Activated naive CD8-positive, alpha-beta T cell (primary cell): Measurements from ENCODE around the gene UNC13A.

Experiments used
- H3K27ac Mint-ChIP-seq: one replicate; pipeline ENCODE4 v1.8.0; 2021; ENCODE audit warnings: mixed read lengths
- H3K27me3 Mint-ChIP-seq: one replicate; pipeline ENCODE4 v1.8.0; 2021; ENCODE audit warnings: mixed read lengths
- H3K36me3 Mint-ChIP-seq: one replicate; pipeline ENCODE4 v1.8.0; 2021; ENCODE audit warnings: mixed read lengths
- H3K4me1 Mint-ChIP-seq: one replicate; pipeline ENCODE4 v1.8.0; 2021; ENCODE audit warnings: low read depth, mixed read lengths
- H3K4me3 Mint-ChIP-seq: one replicate; pipeline ENCODE4 v1.8.0; 2021; ENCODE audit warnings: mild to moderate bottlenecking, mixed read lengths
- H3K9me3 Mint-ChIP-seq: one replicate; pipeline ENCODE4 v1.8.0; 2021; ENCODE audit warnings: low read depth, mixed read lengths

The UNC13A gene

DNA sequence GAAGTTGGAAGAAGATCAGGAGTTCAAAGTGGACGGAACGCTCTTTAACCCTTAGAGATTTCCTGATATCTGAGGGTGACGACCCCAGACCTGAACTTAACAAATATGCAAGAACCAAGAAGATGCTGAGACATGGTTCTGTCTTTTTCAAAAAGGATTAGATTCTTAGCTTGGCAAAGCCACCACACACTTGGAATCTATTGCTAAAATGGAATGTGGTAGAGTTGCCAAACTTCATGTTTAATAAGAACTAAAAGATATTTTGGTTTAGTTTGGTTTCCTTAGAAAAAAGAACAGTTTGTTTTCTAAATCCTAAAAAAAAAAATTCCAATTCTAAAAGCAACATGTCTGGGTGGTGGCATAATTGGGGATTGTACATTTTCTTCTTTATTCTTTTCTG lies 29.5 kb downstream of the UNC13A start:
- Mint-ChIP-seq H3K4me3 (no peak overlapping the region), H3K27me3 (no peaks in the 10 kb centered on the region), H3K9me3 (no peaks in the 10 kb centered on the region), H3K36me3 (no peaks in the 10 kb centered on the region), H3K27ac (no peak overlapping the region), H3K4me1 (no peaks in the 10 kb centered on the region)

DNA sequence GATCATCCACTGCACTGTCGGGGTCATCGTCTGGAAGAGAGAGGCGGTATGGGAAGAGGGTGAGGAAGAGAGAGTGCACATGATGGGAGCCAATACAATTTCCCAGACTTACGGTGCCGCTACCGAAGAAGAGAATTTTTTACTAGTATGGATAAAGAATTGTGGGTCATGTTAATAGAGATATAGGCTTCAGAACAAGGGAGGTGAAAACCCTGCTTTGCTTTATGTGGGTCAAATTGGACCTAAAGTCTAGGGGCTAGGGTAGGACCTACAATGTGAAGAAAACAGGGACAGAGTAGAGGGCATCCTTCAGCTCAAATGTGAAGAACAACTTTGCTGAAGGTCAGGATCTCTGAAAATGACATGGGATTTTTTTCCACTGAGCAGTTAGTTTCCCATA lies 29.9 kb downstream of the UNC13A start:
- no peaks in the 10 kb centered on the region for H3K9me3 Mint-ChIP-seq
- no peaks in the 10 kb centered on the region for H3K4me1 Mint-ChIP-seq

DNA sequence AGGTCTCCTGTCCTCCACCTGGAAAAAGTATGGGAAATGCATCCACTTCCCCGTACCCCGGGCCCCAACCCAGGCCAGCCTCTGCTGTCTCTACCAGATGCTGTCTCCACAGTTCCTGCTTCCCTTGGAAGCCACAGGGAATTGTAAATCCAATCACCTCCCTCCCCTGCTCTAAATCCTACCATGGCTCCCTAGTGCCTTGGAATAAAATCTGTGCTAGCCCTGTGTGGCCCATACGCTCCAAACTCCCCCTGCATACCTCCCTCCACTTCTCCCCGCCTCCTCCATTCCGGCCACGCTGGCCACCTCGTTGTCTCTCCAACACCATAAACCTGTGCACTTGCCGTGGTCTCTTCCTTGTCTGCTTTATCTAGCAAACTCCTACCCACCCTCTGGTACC lies 31.2 kb downstream of the UNC13A start:
- Mint-ChIP-seq H3K4me3 (no peak overlapping the region), H3K36me3 (no peaks in the 10 kb centered on the region), H3K4me1 (no peaks in the 10 kb centered on the region), H3K27ac (no peak overlapping the region), H3K9me3 (no peaks in the 10 kb centered on the region), H3K27me3 (no peaks in the 10 kb centered on the region)

More for the DNA sequence above, 29.9 kb downstream of the UNC13A start:
- H3K27ac Mint-ChIP-seq: no peak overlapping the region
- H3K27me3 Mint-ChIP-seq: no peaks in the 10 kb centered on the region
- no peaks in the 10 kb centered on the region for H3K36me3 Mint-ChIP-seq
- H3K4me3 Mint-ChIP-seq: no peak overlapping the region

DNA sequence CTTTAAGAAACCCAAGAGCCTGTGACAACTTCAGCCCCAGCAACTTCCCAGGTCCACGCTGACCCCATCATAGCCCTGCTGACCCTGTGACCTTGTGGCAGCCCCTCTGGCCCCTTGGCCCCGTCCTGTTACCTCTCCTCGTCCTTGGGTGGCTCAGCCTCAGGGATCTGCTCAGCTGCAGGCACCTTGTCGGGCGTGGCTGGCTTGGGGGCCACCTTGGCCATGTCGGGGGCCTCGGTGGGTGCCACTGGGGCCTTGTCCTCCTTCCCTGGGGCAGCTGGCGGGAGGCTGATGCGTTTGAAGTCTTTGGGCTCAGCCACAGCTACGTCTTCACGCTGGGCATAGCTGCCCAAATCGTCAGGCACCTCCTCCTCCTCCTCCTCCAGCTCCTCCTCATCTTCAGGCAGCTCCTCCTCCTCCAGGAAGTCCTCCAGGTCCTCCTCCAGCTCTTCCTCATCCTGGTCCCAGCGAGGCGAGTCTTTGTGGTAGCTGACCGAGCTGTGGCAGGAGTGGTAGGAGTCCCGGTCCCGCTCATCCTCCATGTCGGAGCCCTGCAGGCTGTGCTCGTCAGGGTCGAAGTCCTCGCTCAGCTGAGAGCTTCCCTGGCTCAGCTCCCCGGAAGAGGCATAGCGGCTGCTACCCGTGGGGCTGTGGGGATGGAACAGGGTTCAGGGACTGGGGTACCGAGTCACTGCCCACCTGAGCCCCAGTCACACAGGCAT lies 32.2 kb downstream of the UNC13A start:
- H3K4me3 Mint-ChIP-seq: no peak overlapping the region
- H3K27me3 Mint-ChIP-seq: no peaks in the 10 kb centered on the region
- H3K36me3 Mint-ChIP-seq: no peaks in the 10 kb centered on the region
- H3K4me1 Mint-ChIP-seq: no peaks in the 10 kb centered on the region
- no peak overlapping the region for H3K27ac Mint-ChIP-seq
- no peaks in the 10 kb centered on the region for H3K9me3 Mint-ChIP-seq

- no peaks in the 10 kb centered on the region for H3K27me3 Mint-ChIP-seq
- no peak overlapping the region for H3K27ac Mint-ChIP-seq
Measured at GRCh38 chr19:17654993-17655392, 33.2 kb downstream of the UNC13A start.

GRCh38 chr19:17652627-17653026 lies 35.5 kb downstream of the UNC13A start:
- Mint-ChIP-seq H3K9me3 (no peaks in the 10 kb centered on the region), H3K4me1 (no peaks in the 10 kb centered on the region), H3K27me3 (no peaks in the 10 kb centered on the region), H3K27ac (no peak overlapping the region), H3K4me3 (no peak overlapping the region), H3K36me3 (no peaks in the 10 kb centered on the region)

More at GRCh38 chr19:17654993-17655392, 33.2 kb downstream of the UNC13A start:
- no peaks in the 10 kb centered on the region for H3K4me1 Mint-ChIP-seq
- H3K36me3 Mint-ChIP-seq: no peaks in the 10 kb centered on the region
- H3K9me3 Mint-ChIP-seq: no peaks in the 10 kb centered on the region
- no peak overlapping the region for H3K4me3 Mint-ChIP-seq

DNA sequence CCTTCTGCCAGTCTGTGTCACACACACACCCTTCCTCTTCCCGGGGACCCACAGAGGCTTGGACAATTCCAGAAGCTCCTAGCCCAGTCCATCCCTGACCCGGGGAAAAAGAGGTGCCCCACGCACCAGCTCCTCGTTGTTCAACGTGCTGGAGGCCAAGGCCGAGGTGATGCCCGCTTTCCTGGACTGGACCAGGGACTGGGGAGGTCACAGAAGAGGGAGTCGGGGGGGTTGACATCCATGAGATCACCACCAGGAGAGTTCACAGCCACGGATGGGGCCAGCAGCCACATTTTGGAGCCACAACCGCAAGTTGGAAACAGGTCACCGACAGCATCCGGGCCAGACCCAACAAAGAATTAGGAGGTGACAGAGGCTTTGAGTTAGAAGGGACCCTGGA lies 39.4 kb downstream of the UNC13A start:
- H3K27me3 Mint-ChIP-seq: peaks cover 8% of the 10 kb centered on the region
- H3K9me3 Mint-ChIP-seq: no peaks in the 10 kb centered on the region
- H3K36me3 Mint-ChIP-seq: no peaks in the 10 kb centered on the region
- H3K27ac Mint-ChIP-seq: no peak overlapping the region
- H3K4me1 Mint-ChIP-seq: no peaks in the 10 kb centered on the region
- no peak overlapping the region for H3K4me3 Mint-ChIP-seq

DNA sequence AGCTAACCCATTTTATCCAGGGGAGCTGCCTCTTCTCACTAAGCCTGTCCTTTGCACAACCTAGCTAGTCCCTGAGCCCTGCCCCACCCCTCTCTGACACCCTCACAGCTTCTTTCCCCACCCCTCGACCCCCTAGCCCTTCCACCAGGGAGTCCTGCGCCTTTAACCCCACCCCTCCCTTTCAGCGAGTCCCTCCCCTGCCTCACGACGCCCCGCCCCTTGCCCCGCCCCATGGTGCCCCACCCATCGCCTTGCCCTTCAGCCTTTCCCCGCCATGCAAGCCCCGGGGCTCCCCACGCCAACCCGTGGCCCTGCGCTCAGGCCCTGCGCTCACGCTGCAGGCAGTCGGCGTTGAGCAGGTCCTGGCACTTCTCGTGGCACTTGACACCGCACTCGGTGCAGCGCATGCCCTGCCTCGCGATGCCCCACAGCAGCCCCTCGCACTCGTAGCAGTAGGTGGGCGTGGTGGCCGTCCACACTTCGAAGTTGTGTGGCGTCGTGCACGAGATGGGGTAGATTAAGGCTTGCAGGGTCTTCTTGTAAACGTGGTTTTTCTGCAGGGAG lies 40.0 kb downstream of the UNC13A start:
- no peak overlapping the region for H3K27ac Mint-ChIP-seq
- peaks cover 10% of the 10 kb centered on the region for H3K27me3 Mint-ChIP-seq
- H3K36me3 Mint-ChIP-seq: no peaks in the 10 kb centered on the region
- no peaks in the 10 kb centered on the region for H3K4me1 Mint-ChIP-seq
- H3K4me3 Mint-ChIP-seq: no peak overlapping the region
- no peaks in the 10 kb centered on the region for H3K9me3 Mint-ChIP-seq

DNA sequence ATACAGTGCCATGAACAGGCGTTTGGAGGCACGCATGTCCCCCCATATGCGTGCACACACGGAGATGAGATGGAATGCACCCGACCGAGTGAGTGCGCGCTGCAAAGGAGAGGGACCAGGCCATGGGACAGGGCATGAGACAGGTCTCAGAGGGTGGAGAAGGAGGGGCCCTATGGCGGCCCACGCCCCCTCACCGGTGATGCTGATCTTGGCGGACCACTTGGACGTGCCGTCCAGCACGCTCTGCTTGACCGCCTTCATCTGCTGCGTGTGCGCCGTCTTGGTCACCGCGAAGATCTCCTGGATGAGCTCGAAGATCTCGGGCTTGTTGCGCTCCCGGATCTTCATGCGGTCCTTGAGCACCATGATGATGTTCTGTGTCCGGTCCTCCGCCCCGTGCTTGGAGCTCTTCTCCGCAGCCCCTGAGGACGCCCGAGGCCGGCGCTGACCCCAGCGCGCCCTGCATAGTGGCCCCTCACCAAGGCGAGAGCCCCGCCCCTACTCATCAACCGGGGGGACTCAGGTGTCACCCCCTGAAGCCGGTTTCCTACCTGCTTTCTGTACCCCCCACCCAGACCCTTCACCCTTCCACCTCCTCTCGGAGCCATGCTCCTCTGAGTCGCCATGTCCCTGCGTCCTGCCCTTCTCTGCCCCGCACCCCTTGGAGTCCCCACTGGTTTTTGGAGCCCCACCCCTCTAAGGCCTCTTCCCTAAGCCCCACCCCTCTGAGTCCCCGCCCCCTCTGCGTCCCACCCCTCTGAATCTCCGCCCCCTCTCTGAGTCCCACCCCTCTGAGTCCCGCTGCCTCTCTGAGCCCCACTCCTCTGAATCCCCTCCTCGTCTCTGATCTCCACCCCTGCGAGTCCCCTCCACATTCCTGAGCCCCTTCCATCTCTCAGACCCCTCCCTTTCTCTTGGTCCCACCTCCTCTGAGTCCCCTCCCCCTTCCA lies 40.8 kb downstream of the UNC13A start:
- H3K4me3 Mint-ChIP-seq: no peak overlapping the region
- H3K36me3 Mint-ChIP-seq: no peaks in the 10 kb centered on the region
- H3K27ac Mint-ChIP-seq: no peak overlapping the region
- H3K9me3 Mint-ChIP-seq: no peaks in the 10 kb centered on the region
- peaks cover 10% of the 10 kb centered on the region for H3K27me3 Mint-ChIP-seq
- H3K4me1 Mint-ChIP-seq: no peaks in the 10 kb centered on the region

- no peak overlapping the region for H3K4me3 Mint-ChIP-seq
- no peaks in the 10 kb centered on the region for H3K36me3 Mint-ChIP-seq
- H3K27me3 Mint-ChIP-seq: peaks cover 10% of the 10 kb centered on the region
- no peaks in the 10 kb centered on the region for H3K4me1 Mint-ChIP-seq
- no peaks in the 10 kb centered on the region for H3K9me3 Mint-ChIP-seq
- no peak overlapping the region for H3K27ac Mint-ChIP-seq
Measured at GRCh38 chr19:17646441-17646840, 41.7 kb downstream of the UNC13A start.

DNA sequence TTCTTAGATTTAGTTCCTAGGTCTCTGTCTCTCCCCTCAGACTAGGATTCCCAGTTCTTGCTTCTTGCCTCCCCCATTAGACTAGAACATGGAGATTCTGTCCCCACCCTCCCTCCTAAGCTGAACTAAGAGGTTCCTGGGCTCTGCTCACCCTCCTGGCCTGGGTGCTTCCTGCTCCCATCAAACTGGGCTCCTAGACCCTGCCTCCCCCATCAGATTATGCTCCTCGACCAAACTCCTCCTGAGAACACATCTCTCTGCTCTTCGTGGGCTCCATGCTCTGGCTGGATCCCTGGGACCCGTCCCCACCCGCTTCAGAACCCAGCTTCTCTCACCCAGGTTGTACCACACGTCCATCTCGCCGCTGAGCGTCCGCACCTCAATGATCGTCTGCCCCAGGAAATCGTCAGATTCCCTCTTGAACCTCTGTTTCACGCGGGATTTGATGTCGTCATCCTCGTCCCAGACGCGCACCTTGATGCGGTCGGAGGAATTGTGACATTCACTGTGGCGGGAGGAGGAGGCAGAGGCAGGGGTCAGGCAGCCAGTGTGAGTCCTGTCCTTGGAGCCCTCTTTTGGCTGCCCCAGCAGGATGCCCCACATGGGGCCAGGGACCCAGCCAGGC lies 42.7 kb downstream of the UNC13A start:
- Mint-ChIP-seq H3K9me3 (no peaks in the 10 kb centered on the region), H3K36me3 (no peaks in the 10 kb centered on the region), H3K27me3 (peaks cover 10% of the 10 kb centered on the region), H3K4me3 (no peak overlapping the region), H3K27ac (no peak overlapping the region), H3K4me1 (no peaks in the 10 kb centered on the region)

DNA sequence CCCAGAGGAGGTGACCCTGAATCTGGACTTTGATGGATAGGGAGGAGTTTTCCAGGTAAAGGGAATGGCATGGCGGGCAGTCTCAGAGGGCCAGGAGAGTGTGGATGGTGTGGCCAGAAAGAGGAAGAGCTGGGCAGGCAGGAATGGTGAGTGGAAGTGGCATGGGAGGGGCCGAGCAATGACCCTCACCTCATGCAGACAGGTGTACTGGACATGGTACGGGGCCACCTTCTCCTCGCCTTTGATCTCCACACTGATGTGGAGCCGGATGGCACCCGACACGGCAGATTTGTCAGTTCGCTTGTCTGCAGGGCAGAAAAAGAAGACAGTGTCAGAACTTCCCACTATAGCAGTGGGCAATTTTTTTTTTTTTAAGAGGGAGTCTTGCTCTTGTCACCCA lies 45.5 kb downstream of the UNC13A start:
- no peaks in the 10 kb centered on the region for H3K9me3 Mint-ChIP-seq
- H3K36me3 Mint-ChIP-seq: no peaks in the 10 kb centered on the region
- H3K4me3 Mint-ChIP-seq: no peak overlapping the region
- H3K27me3 Mint-ChIP-seq: peaks cover 16% of the 10 kb centered on the region
- H3K27ac Mint-ChIP-seq: no peak overlapping the region
- H3K4me1 Mint-ChIP-seq: no peaks in the 10 kb centered on the region

DNA sequence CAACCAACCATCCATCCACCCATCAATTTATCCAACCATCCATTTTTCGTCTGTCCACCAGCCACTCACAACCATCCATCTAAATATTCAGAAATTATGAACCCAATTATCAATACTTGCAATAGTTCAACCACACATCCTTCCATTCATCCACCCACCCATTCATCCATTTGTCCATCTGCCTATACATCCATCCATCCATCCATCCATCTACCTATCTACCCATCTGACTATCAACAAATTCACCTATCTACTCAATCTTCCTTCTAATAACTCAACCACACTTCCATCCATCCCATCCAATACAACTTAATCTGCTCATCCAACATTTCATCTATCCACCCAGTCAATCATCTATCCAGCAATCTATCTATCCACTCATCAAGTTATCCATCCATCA lies 46.3 kb downstream of the UNC13A start:
- H3K4me3 Mint-ChIP-seq: no peak overlapping the region
- no peaks in the 10 kb centered on the region for H3K36me3 Mint-ChIP-seq
- H3K9me3 Mint-ChIP-seq: no peaks in the 10 kb centered on the region
- no peak overlapping the region for H3K27ac Mint-ChIP-seq
- no peaks in the 10 kb centered on the region for H3K4me1 Mint-ChIP-seq
- H3K27me3 Mint-ChIP-seq: peaks cover 15% of the 10 kb centered on the region

DNA sequence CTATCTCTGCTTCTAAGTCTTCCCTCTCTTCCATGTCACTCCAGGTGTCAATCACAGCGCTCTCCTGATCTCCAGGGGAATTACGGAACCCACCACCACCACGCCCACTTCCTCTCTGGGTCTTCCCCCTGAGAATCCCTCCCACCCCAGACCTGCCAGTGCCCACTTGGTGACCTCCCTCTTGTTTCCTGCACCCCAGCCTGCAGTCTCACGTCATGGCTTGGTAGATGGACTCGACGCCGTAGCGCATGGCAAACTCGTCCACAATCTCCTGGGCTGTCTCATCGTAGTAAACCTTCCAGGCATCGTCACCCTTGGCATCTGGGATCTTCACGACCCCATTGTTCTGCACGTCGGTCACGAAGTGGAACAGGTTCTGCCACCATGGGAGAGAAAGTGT lies 47.0 kb downstream of the UNC13A start:
- no peaks in the 10 kb centered on the region for H3K36me3 Mint-ChIP-seq
- no peaks in the 10 kb centered on the region for H3K4me1 Mint-ChIP-seq
- no peak overlapping the region for H3K4me3 Mint-ChIP-seq
- H3K27me3 Mint-ChIP-seq: peaks cover 15% of the 10 kb centered on the region
- H3K27ac Mint-ChIP-seq: no peak overlapping the region
- no peaks in the 10 kb centered on the region for H3K9me3 Mint-ChIP-seq

- H3K4me1 Mint-ChIP-seq: no peaks in the 10 kb centered on the region
- H3K36me3 Mint-ChIP-seq: no peaks in the 10 kb centered on the region
- no peak overlapping the region for H3K27ac Mint-ChIP-seq
- peaks cover 5% of the 10 kb centered on the region for H3K27me3 Mint-ChIP-seq
- H3K9me3 Mint-ChIP-seq: no peaks in the 10 kb centered on the region
- no peak overlapping the region for H3K4me3 Mint-ChIP-seq
Measured at GRCh38 chr19:17633700-17634099, 54.5 kb downstream of the UNC13A start.
